Measurements from ENCODE around the gene ZFP36L1. TPM values are rescaled to one million over a fixed set of nuclear protein-coding genes. Genes with fewer than 3 reads are reported as not detected.

Gene ZFP36L1
- total RNA-seq, 2 donors from 2014 or later = 97.0 to 123 TPM

DNA sequence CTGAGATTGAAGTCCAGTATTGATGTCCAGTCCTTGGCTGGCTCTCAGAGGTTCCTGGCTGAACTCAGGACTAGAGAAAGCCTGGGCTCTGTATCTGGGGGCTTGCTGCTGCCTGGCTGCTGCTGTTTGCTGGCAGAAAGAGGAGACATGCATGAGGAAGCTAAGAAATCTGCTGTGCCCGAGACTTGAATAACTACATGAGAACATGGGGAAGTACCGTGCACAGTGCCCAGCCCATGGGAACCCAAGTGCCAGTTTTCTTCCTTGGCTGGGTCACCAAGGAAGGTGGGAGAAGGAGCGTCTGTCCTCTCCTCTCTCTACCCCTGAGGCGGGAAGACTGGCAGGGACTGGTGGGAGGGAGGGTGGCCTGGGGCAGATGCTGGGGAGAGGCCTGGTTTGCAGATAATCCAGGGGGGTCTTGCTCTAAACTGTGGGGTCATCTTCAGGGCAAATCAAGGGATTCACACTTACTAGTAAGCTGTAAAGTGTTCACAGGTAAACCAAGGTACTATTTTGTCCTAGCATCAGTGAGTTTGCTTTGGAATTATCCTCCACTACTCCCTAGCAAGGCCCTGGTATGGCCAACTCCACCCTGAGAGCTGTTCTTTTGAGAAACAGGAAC, 13.8 kb upstream of the ZFP36L1 start:
- Histone ChIP-seq H3K27ac (peak overlapping the region; percentile 76), H3K4me3 (no peak overlapping the region), H3K9ac (ENCODE audit: low read depth in 2 of 2, low read length in 2 of 2) (peak overlapping the region in 1 of 2 donors; percentile 27), H3K4me1 (peaks cover 12% of the 10 kb centered on the region), H3K36me3 (no peaks in the 10 kb centered on the region), H3K27me3 (no peaks in the 10 kb centered on the region), H3K9me3 (no peaks in the 10 kb centered on the region)
- intact Hi-C loops (cut with DNase I) = no loop called here
- peak; percentile 29 for DNase-seq
- no peak for TF ChIP-seq CTCF (IDR thresholded peaks at IDR 0.05)

DNA sequence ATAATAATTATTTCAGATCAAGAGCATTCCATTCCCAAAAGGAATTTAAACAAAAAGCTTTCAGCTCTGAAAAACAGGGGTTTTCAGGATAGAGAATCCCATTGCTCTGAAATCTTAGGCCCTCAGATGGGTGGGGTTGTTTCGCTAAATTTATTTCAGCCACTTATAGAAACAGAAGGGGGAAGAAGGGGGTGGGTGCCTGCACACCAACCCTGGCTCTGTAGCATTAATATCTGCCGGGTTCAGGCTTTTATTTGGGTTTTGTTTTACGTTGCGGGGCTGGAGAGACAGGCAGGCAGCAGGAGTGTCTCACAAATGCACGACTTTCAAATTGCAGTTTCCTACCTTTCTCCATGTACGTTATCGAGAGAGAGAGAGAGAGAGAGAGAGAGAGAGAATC, 12.5 kb upstream of the ZFP36L1 start:
- no peak for DNase-seq
- Histone ChIP-seq H3K36me3 (no peaks in the 10 kb centered on the region), H3K4me1 (peaks cover 12% of the 10 kb centered on the region), H3K27me3 (no peaks in the 10 kb centered on the region), H3K27ac (no peak overlapping the region), H3K4me3 (no peak overlapping the region), H3K9me3 (no peaks in the 10 kb centered on the region), H3K9ac (ENCODE audit: low read depth in 2 of 2, low read length in 2 of 2) (no peak overlapping the region)
- intact Hi-C loops (cut with DNase I) = no loop called here
- no peak for TF ChIP-seq CTCF (IDR thresholded peaks at IDR 0.05)

DNA sequence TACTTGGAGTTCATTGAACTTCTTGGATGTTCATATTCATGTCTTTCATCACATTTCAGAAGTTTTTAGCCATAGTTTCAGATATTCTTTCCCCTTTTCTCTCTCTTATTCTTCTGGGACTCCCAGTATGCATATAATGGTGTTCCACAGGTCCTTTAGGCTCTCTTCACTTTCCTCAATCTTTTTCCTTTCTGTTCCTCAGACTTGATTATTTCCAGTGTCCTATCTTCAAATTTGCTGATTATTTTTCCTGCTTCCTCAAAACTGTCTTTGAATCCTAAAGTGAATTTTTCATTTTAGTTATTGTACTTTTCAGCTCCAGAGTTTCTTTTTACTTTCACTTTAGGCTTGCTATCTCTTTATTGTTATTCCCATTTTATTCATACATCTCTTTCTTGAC, 8.8 kb upstream of the ZFP36L1 start:
- no peak for TF ChIP-seq CTCF (IDR thresholded peaks at IDR 0.05)
- Histone ChIP-seq H3K4me3 (no peak overlapping the region), H3K27me3 (no peaks in the 10 kb centered on the region), H3K9me3 (no peaks in the 10 kb centered on the region), H3K4me1 (peaks cover 7% of the 10 kb centered on the region), H3K9ac (ENCODE audit: low read depth in 2 of 2, low read length in 2 of 2) (no peak overlapping the region), H3K36me3 (no peaks in the 10 kb centered on the region), H3K27ac (no peak overlapping the region)
- no peak for DNase-seq
- intact Hi-C loops (cut with DNase I) = no loop called here

DNA sequence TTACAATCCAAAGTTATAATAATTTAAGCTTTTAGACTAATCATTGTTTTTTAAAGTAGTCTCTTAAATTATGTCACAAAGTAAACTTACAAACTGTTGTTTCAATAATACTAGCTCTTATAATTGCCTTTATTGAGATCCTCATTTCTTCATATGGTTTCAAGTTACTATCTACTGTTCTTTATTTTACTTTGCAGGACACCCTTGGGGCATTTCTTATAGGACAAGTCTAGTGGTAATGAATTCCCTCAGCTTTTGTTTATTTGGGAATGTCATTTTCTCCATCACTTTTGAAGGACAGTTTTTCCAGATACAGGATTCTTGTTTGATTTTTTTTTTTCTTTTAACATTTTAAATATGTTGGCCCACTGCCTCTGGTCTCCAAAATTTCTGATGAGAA, 8.1 kb upstream of the ZFP36L1 start:
- Histone ChIP-seq H3K9ac (ENCODE audit: low read depth in 2 of 2, low read length in 2 of 2) (no peak overlapping the region), H3K36me3 (no peaks in the 10 kb centered on the region), H3K27ac (no peak overlapping the region), H3K27me3 (no peaks in the 10 kb centered on the region), H3K4me1 (no peaks in the 10 kb centered on the region), H3K9me3 (no peaks in the 10 kb centered on the region), H3K4me3 (no peak overlapping the region)
- TF ChIP-seq CTCF (IDR thresholded peaks at IDR 0.05) = no peak
- intact Hi-C loops (cut with DNase I) = no loop called here
- DNase-seq = no peak

DNA sequence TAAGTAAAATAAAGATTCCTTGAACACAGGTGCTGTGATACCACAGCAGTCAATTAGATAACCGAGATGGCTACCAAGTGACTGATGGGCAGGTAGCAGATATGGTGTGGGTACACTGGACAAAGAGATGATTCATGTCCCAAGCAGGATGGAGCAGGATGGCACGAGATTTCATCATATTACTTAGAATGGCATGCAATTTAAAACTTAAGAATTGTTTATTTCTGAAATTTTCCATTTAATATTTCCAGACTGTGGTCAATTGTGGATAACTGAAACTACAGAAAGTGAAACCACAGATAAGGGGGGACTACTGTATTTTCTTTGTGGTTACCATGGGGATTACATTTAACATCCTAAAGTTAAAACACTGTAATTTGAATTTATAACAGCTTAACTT, 7.5 kb upstream of the ZFP36L1 start:
- TF ChIP-seq CTCF (IDR thresholded peaks at IDR 0.05) = no peak
- H3K9ac ChIP-seq (ENCODE audit: low read depth in 2 of 2, low read length in 2 of 2) = no peak overlapping the region
- H3K36me3 ChIP-seq = no peaks in the 10 kb centered on the region
- no peaks in the 10 kb centered on the region for H3K4me1 ChIP-seq
- H3K4me3 ChIP-seq = no peak overlapping the region
- H3K27me3 ChIP-seq = no peaks in the 10 kb centered on the region
- no peaks in the 10 kb centered on the region for H3K9me3 ChIP-seq
- intact Hi-C loops (cut with DNase I) = no loop called here
- no peak overlapping the region for H3K27ac ChIP-seq
- DNase-seq = no peak

All from colonic mucosa (tissue), 4 donors.